Tibial nerve (tissue), 4 donors: ENCODE data around the gene ANKS6. TPM values are rescaled to one million over a fixed set of nuclear protein-coding genes. Genes with fewer than 3 reads are reported as not detected.

Experiments
- DNase-seq, 2 donors: peaks; one replicate each; pipeline ENCODE4 v3.0.0-alpha.2; 2019; ENCODE audit warnings: low spot score in 2 of 2
- H3K27ac ChIP-seq, 4 donors: fragments of 200-600 bp; sonication (generic) in 3 of 4; one replicate each; pipeline ENCODE4 v1.5.1; 2017 to 2019; ENCODE audit warnings: mild to moderate bottlenecking in 1 of 4
- H3K27me3 ChIP-seq, 2 donors: fragments of 200-600 bp; sonication (generic) in 1 of 2; one replicate each; pipeline versions ENCODE4 v1.5.1 to v1.6.0; 2017 to 2019
- H3K36me3 ChIP-seq, 3 donors: fragments of 200-600 bp; sonication (generic); one replicate each; pipeline ENCODE4 v1.5.1; 2018 to 2019
- H3K4me1 ChIP-seq, 4 donors: fragments of 200-600 bp; sonication (generic) in 3 of 4; one replicate each; pipeline ENCODE4 v1.5.1; 2017 to 2019
- H3K4me3 ChIP-seq, 4 donors: fragments of 200-600 bp; sonication (generic) in 3 of 4; one replicate each; pipeline ENCODE4 v1.5.1; 2017 to 2019; ENCODE audit warnings: mild to moderate bottlenecking in 1 of 4, moderate library complexity in 1 of 4
- H3K9me3 ChIP-seq, 4 donors: fragments of 200-600 bp; sonication (generic) in 3 of 4; one replicate each; pipeline ENCODE4 v1.5.1; 2017 to 2019
- CTCF ChIP-seq, 5 experiments: fragments of 200-600 bp in 3 of 5; fragments of 450-650 bp in 2 of 5; sonication (generic) in 3 of 5; IDR thresholded peaks; one replicate each; pipeline ENCODE4 v1.5.1; 2016 to 2019; ENCODE audit warnings: antibody characterized with exemption in 5 of 5, mild to moderate bottlenecking in 3 of 5, moderate library complexity in 2 of 5
- EP300 ChIP-seq, 2 donors: sonication (generic); formaldehyde crosslinking; IDR thresholded peaks; one replicate each; pipeline ENCODE4 v1.6.1; 2017; ENCODE audit warnings: antibody characterized with exemption in 2 of 2, mild to moderate bottlenecking in 1 of 2
- POLR2A ChIP-seq, 2 donors: fragments of 450-650 bp; IDR thresholded peaks; one replicate each; pipeline ENCODE4 v1.6.1; 2017; ENCODE audit warnings: antibody characterized with exemption in 2 of 2, mild to moderate bottlenecking in 2 of 2, moderate library complexity in 2 of 2
- WGBS, 2 donors: methylation state at CpG; one replicate each; pipeline ENCODE4 v1.1.5; 2018; 5-methylcytosine and 5-hydroxymethylcytosine counted together
- total RNA-seq, 4 donors: library from RNA; depleted of rRNA; stranded (reverse); fragments of >200 nt; gene quantifications; one replicate each; pipeline ENCODE4 v1.1.0, GENCODE V29; 2016

Gene ANKS6
- total RNA-seq, 4 donors from 2014 or later = 13.8 to 46.2 (median 27.9) TPM

- H3K27ac ChIP-seq = no peak overlapping the region
- no peaks in the 10 kb centered on the region for H3K27me3 ChIP-seq
- H3K4me3 ChIP-seq = no peak overlapping the region
- peaks cover 0 to 16% (median 0%) of the 10 kb centered on the region in 4 donors for H3K9me3 ChIP-seq
- WGBS, 2 donors = 64 to 83% methylated on average over 1 of the region's 1 CpG
- DNase-seq = no peak
- TF ChIP-seq POLR2A (IDR thresholded peaks at IDR 0.05) (no peak), EP300 (IDR thresholded peaks at IDR 0.05) (no peak), CTCF (IDR thresholded peaks at IDR 0.05) (no peak)
- H3K4me1 ChIP-seq = no peaks in the 10 kb centered on the region
- peaks cover 0 to 88% (median 0%) of the 10 kb centered on the region in 3 donors for H3K36me3 ChIP-seq
Observed at GRCh38 chr9:98765256-98765655, 31.1 kb downstream of the ANKS6 start.

GRCh38 chr9:98763986-98764745 is 32.2 kb downstream of the ANKS6 start:
- Histone ChIP-seq H3K4me1 (no peaks in the 10 kb centered on the region), H3K4me3 (no peak overlapping the region), H3K9me3 (peaks cover 0 to 16% (median 0%) of the 10 kb centered on the region in 4 donors), H3K27me3 (no peaks in the 10 kb centered on the region), H3K27ac (no peak overlapping the region), H3K36me3 (peaks cover 0 to 88% (median 0%) of the 10 kb centered on the region in 3 donors)
- WGBS, 2 donors = 93 to 95% methylated on average over 3 of the region's 3 CpGs
- DNase-seq = no peak
- TF ChIP-seq EP300 (IDR thresholded peaks at IDR 0.05) = no peak
- no peak for TF ChIP-seq CTCF (IDR thresholded peaks at IDR 0.05)
- TF ChIP-seq POLR2A (IDR thresholded peaks at IDR 0.05) = no peak

GRCh38 chr9:98760231-98760630 is 36.1 kb downstream of the ANKS6 start:
- DNase-seq = no peak
- Histone ChIP-seq H3K36me3 (peaks cover 0 to 90% (median 3%) of the 10 kb centered on the region in 3 donors), H3K9me3 (peaks cover 0 to 24% (median 0%) of the 10 kb centered on the region in 4 donors), H3K4me1 (no peaks in the 10 kb centered on the region), H3K27ac (no peak overlapping the region), H3K4me3 (no peak overlapping the region), H3K27me3 (no peaks in the 10 kb centered on the region)
- TF ChIP-seq CTCF (IDR thresholded peaks at IDR 0.05) (no peak), EP300 (IDR thresholded peaks at IDR 0.05) (no peak), POLR2A (IDR thresholded peaks at IDR 0.05) (no peak)

- H3K9me3 ChIP-seq = peaks cover 0 to 11% (median 0%) of the 10 kb centered on the region in 4 donors
- no peak for TF ChIP-seq POLR2A (IDR thresholded peaks at IDR 0.05)
- TF ChIP-seq EP300 (IDR thresholded peaks at IDR 0.05) = no peak
- TF ChIP-seq CTCF (IDR thresholded peaks at IDR 0.05) = no peak
- no peaks in the 10 kb centered on the region for H3K27me3 ChIP-seq
- no peak overlapping the region for H3K27ac ChIP-seq
- WGBS, 2 donors = 90% methylated on average over 6 of the region's 6 CpGs
- H3K4me3 ChIP-seq = no peak overlapping the region
- DNase-seq = no peak
- H3K4me1 ChIP-seq = no peaks in the 10 kb centered on the region
- H3K36me3 ChIP-seq = peaks cover 0 to 99% (median 3%) of the 10 kb centered on the region in 3 donors
Observed at GRCh38 chr9:98755006-98755618, 41.2 kb downstream of the ANKS6 start.

GRCh38 chr9:98751210-98751609 is 45.1 kb downstream of the ANKS6 start:
- no peak overlapping the region for H3K4me3 ChIP-seq
- H3K27ac ChIP-seq = no peak overlapping the region
- WGBS, 2 donors = 83 to 93% methylated on average over 2 of the region's 2 CpGs
- H3K27me3 ChIP-seq = no peaks in the 10 kb centered on the region
- peaks cover 0 to 85% (median 2%) of the 10 kb centered on the region in 3 donors for H3K36me3 ChIP-seq
- H3K9me3 ChIP-seq = peaks cover 0 to 3% (median 0%) of the 10 kb centered on the region in 4 donors
- DNase-seq = no peak
- no peaks in the 10 kb centered on the region for H3K4me1 ChIP-seq
- TF ChIP-seq POLR2A (IDR thresholded peaks at IDR 0.05) (no peak), EP300 (IDR thresholded peaks at IDR 0.05) (no peak), CTCF (IDR thresholded peaks at IDR 0.05) (no peak)
